Ureter (tissue), 1 donor: Measurements from ENCODE around the gene KRTAP5-4. TPM values are rescaled to one million over a fixed set of nuclear protein-coding genes. Genes with fewer than 3 reads are reported as not detected.
"Not testable (repeated sequence)": the region's sequence is repeated elsewhere in the genome, so short reads cannot be mapped to it uniquely, and the experiment has no call there.

Experiments used
- DNase-seq: peaks from one replicate; pipeline ENCODE4 v3.0.0-alpha.2; 2020; ENCODE audit warnings: low spot score
- total RNA-seq: library from RNA; stranded (reverse); gene quantifications from one replicate; pipeline ENCODE4 v1.2.4, GENCODE V29; 2023
- donor health status: DM: yes; HTN: yes; CAD: no.

Gene KRTAP5-4
- total RNA-seq, 1 donor from 2014 or later, result not detected

DNA sequence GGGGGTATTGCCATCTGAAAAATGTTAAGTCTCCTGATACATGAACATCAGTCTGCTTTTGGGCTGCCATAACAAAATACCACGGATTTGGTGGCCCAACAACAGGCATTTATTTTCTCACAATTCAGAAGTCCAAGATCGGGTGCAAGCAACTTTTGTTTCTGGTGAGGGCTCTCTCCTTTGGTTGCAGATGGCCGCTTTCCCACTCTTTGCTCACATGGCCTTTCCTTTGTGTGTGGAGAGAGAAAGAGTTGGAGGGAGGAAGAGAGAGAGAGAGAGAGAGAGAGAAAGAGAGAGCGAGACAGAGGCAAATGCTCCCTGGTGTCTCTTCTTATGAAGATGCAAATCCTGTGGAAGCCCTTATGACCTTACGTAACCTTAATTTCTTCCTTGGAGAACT, 21.3 kb downstream of the KRTAP5-4 start:
- DNase-seq, result no peak

DNA sequence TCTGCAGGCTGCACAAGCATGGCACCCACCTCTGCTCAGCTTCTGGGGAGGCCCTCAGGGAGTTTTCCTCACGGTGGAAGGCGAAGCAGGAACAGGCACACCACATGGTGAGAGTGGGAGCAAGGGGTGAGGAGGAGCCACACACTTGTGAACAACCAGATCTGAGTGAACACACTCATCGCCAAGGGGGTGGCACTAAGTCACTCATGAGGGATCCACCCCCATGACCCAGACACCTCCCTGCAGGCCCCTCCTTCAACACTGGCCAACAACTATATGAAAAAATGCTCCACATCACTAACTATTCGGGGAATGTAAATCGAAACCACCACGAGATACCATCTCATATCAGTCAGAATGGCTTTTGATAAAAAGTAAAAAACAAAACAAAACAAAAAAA, 23.1 kb downstream of the KRTAP5-4 start:
- no peak for DNase-seq

DNA sequence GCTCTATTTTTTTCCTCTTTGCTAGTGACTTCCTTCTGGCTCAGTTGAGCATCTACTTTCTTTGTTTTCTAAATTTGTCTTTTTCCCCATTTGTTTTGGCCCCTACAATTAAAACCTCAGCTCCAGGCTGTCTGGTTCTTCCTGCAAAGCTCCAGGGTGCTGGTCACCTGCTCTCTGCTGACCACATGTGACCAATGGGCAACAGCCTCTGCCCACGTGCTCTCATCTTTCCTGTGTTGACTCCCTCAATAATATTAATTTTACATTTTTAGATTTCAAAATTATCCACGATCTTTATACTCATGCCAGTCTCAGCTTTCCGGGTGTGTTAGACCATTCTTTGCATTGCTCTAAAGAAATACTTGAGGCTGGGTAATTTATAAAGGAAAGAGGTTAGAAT, 23.5 kb downstream of the KRTAP5-4 start:
- not testable (repeated sequence) for DNase-seq

DNA sequence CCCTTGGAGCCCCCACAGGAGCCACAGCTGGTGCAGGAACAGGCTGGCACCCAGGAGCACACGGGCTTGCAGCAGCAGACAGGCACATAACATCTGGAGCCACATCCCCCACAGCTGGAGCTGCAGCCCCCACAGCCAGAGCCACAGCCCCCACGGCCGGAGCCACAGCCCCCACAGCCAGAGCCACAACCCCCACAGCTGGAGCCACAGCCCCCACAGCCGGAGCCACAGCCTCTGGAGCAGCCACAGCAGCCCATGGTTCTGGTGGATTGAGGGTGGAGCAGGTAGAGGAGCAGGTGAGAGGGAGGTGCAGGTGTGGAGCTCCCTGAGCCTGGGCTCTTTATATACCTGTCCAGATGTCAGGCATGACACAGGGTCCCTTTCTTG, 24.0 kb downstream of the KRTAP5-4 start, which contains the start of gene KRTAP5-2:
TSS of gene KRTAP5-2 (minus strand) at position 301 of the 387 bp plus-strand sequence. CDS start at position 257, 44 bp downstream.
- DNase-seq, result no peak

DNA sequence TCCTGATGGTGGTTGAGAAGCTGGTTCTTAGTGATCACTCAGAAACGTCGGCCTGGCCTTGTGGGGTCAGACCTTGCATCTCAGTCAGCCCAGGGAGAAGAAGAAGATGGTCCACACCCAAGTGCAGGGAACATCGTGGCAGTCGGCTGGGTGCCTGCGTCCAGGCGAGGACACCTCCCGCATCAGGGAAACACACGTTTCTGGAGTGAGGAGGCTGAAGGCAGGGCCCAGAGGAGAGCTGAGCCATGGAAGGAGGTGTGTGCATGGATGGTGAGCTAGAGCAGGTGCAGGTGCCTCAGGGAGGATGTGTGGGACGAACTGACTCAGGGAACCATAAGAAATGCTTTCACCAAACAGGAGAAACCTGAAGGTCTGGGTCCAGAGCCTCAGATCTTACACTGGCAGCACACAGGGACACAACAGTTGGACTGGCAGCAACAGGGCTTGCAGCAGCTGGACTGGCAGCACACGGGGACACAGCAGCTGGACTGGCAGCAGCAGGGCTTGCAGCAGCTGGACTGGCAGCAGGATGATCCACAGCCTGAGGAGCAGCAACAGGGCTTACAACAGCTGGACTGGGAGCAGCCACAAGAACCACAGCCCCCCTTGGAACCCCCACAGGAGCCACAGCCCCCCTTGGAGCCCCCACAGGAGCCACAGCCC, 24.5 kb downstream of the KRTAP5-4 start:
- no peak for DNase-seq

DNA sequence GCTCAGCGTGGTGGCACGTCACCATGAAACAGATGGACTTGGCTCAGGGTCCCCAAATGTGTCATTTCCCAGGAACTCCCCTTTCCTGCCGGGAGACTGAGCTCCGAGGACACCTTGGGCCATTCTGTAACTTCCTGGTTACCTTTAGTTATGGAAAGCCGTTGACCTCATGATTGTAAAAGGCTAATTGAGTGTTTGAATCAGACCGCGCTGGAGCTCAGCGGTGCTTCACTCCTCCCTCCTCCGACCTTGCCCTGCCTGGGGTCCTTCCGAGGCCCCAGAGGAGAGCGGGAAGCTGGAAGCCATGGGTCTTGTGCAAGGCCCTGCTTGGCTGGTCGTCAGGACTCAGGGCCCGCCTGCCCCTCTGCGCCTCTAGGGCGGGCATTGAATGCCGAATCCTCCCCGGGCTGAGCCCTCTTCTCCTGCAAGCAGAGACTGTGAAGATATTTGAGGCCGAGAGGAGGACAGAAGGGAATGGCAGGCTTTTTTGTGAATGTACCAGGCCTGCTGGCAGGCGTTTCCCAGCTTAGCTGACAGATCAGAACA, 25.3 kb downstream of the KRTAP5-4 start:
- not testable (repeated sequence) for DNase-seq

DNA sequence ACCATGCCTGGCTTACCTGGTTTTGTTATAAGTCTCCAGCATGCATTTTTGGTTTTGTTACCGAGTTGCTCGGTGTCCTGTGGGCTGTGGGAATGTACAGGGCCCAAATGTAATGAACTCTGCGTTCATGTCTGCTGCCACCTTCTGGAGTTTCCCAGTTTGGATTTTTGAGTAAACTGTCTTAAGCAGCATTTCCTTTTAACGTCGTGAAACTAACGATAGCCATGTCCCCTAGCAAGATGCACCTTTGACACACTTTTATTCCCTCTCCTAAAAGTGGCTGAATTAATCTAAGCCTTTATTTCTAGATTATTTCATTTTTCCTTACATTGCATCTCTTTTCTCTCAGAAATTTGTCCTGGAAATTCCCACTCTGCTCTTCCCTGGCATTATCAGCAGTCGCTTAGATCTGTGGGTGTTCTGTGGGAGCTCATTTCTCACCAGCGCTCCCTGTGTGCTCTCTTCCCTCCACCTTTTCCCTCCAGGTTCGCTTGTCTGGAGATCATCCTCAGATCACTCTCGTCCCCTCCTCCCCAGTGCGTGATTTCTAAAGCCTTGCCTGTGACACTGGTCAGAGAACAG, 25.9 kb downstream of the KRTAP5-4 start:
- not testable (repeated sequence) for DNase-seq

DNA sequence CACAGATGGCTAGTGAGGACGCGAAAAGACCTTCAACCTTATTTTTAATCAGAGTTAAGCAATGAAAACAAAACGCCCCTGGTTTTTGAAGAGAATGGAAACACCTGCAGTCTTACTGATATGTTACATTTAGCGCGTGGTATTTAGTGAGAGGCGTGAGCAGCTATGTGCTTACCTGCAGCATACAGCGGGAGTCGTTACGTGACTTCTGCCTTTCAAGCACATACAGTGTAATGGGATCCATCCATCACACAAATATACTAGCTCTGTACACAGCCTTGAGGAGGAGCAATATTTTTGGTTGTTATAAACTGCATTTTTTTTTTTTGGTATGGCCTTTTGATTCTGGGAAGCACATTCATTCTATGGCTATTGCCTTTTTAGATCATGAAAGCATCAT, 29.3 kb downstream of the KRTAP5-4 start:
- DNase-seq, result no peak

DNA sequence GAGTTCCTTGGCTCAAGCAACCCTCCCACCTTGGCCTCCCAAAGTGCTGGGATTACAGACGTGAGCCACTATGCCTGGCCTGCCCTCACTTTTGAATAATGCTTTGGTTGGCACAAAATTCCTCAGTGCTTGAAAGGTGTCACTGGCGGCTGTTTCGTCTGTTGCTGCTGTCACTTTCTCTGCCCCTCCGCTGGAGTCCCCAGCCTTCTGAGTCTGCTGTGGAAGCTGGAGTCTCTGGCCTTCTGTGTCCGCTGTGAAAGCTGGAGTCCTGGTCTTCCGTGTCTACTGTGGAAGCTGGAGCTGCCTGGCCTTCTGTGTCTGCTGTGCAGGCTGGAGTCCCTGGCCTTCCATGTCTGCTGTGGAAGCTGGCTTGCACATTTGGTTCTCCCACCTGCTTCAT, 31.9 kb downstream of the KRTAP5-4 start:
- DNase-seq, result no peak

DNA sequence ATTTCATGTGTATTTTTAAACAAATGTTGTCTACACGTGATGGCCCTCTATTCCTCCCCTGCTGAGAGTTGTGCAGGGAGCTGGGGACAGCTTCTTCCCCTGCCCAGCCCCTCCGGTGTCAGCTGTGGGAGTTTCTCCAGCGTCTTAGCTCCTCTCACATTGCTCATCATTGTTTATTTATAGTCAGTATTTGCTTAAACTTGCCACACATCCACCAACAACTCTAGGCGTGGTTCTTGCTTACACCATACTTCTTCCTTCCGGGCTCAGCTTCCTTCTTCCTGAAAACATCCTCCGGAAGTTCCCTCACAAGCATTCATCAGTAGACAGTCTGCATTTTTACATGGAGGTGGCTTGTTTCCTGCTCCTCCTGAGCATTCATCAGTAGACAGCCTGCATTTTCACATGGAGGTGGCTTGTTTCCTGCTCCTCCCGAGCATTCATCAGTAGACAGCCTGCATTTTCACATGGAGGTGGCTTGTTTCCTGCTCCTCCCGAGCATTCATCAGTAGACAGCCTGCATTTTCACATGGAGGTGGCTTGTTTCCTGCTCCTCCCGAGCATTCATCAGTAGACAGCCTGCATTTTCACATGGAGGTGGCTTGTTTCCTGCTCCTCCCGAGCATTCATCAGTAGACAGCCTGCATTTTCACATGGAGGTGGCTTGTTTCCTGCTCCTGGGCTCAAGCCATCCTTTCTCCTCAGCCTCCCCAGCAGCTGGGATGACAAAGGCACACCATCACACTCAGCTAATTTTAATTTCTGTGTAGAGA, 32.6 kb downstream of the KRTAP5-4 start:
- not testable (repeated sequence) for DNase-seq

DNA sequence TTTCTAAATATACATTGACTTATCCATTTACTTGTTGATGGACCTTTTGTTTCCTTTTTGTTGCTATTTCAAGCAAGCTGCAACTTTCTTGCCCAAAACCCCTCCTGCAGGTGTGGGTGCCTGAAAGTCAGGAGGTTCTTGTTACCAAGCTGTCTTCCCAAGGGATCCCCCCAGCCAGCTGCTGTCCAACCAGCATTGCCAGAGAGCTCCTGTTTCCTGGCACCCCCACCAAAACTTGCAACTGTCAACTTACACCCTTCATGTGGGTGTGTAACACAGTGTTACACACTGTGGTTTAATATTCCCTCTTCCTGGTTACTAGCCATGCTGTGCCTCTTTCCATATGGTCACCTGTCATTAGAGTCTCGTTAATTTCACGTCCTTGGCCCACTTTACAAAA, 35.2 kb downstream of the KRTAP5-4 start:
- DNase-seq, result no peak

DNA sequence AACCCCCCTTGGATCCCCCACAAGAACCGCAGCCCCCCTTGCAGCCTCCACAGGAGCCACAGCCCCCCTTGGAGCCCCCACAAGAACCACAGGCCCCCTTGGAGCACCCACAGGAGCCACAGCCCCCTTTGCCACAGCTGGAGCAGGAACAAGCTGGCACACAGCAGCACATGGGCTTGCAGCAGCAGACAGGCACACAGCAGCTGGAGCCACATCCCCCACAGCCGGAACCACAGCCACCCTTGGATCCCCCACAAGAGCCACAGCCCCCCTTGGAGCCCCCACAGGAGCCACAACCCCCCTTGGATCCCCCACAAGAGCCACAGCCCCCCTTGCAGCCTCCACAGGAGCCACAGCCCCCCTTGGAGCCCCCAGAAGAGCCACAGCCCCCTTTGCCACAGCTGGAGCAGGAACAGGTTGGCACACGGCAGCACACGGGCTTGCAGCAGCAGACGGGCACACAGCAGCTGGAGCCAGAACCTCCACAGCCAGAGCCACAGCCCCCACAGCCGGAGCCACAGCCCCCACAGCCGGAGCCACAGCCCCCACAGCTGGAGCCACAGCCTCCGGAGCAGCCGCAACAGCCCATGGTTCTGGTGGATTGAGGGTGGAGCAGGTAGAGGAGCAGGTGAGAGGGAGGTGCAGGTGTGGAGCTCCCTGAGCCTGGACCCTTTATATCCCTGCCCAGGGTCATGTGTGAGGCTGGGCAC, 37.1 kb downstream of the KRTAP5-4 start, which contains the start of gene KRTAP5-1:
TSS of gene KRTAP5-1 (minus strand) at position 623 of the 710 bp plus-strand sequence. CDS start at position 589, 34 bp downstream.
- DNase-seq, result not testable (repeated sequence)

DNA sequence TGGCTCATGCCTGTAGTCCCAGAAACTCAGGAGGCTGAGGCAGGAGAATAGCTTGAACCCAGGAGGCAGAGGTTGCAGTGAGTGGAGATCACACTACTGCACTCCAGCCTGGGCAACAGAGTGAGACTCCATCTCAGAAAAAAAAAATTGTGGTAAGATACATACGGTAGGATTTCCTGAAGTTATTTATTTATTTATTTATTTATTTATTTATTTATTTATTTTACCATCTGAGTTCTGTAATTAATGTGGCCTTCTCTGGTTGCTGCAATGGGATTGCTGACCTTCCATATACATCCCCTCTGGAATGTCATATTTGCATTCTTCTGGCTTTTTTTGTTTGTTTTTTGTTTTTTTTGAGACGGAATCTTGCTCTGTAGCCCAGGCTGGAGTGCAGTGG, 39.0 kb downstream of the KRTAP5-4 start:
- DNase-seq, result not testable (repeated sequence)

DNA sequence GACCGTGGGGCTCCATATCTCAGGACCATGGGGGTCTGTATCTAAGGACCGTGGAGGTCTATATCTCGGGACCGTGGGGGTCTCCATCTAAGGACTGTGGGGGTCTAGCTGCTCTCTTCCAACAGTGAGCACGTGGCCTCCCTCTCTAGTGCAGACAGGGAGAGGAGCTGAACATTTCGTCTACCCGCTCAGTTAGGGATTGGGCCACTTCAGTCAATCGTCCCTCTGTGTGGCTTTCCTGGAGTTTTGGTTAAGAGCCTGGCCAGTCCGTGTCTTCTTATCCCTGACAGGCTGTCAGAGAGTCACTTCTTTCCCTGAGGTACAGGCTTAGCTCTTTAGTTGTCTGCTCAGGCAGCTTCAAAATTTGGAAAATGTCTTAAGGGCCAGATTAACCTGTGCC, 40.0 kb downstream of the KRTAP5-4 start:
- DNase-seq, result no peak

DNA sequence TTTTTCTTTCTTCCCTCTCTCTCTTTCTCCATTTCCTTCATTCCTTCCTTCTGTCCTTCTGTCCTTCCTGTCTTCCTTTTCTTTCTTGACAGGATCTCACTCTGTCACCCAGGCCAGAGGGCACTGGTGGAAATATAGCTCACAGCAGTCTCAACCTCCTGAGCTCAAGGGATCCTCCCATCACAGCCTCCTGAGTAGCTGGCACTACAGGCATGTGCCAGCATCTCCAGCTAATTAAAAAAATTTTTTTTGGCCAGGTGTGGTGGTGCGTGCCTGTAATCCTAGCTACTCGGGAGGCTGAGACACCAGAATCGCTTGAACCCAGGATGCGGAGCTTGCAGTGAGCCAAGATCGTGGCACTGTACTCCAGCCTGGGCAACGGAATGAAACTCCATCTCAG, 45.1 kb downstream of the KRTAP5-4 start:
- DNase-seq, result no peak

DNA sequence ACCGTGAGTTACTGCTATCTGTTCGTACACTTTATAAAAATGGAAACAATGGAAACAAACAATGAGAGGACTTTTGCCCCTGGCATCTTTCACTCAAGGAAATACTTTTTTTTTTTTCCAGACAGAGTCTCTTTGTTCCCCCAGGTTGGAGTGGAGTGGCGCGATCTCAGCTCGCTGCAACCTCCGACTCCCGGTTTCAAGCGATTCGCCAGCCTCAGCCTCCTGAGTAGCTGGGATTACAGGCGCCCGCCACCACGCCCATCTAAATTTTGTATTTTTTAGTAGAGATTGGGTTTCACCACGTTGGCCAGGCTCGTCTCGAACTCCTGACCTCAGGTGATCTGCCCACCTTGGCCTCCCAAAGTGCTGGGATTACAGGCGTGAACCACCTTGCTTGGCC, 46.2 kb downstream of the KRTAP5-4 start:
- not testable (repeated sequence) for DNase-seq

DNA sequence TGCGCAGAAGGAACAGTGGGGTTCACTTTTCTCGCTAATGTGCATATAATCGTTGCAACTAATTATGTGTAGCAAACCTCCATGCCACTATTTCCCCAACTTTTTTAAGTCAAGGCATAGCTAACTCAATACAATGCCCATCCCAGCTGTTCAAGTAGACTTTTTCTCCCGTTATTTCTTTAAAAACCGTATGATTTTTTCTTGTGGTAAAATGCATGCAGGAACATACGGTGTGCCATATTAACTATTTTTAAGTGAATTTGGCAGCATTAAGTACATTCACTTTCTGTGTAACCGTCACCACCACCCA, 47.0 kb downstream of the KRTAP5-4 start:
- no peak for DNase-seq

DNA sequence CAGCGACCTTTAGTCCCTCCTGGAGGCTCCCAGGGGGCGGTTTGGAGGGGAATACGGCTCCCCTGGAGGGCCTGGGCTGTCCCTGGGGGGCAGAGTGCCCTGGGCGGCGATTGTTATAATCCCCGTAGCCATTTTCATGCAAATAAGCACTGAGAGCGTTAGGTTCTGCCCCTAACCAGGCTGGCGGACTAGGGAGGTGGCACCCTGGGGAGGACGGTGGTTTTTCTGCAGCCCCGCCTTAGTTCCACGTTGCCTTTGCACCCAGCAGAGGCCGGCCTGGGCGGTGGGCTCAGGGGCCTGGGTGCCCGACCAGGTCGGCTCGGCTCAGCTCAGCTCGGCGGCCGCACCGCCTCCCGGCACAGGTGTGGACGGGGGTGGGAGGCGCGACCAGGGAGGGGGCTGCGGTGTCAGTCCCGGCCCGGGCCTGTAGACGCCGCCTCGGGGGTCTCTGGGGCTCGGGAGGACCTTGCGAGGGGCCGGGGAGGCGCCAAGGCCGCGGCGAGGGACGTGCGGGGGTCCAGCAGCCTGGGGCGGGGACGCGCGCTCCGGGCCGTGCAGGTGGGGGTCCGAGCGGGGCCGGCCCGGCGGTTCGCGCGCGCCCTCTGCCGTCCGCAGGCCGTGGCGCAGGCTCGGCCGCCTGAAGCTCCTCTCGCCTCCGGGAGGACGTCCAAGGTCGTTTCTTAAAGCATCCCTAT, 47.6 kb downstream of the KRTAP5-4 start:
- no peak for DNase-seq

DNA sequence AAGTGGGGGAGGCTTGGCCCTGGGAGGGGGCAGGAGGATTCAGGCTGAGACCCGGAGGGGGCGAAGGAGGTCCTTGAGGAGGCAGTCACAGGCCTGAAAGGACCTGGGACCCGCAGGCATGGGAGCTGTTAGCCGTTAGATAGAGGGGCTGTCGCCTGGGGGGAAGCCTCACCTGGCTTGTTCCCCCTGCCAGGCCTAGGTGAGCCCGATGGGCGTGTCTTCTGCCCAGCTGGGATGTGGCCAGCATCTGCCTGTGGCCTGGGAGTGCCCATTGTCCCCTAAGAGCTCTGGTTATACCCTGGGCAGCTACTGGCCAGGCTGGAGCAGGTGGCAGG, 48.1 kb downstream of the KRTAP5-4 start:
- DNase-seq, result no peak

DNA sequence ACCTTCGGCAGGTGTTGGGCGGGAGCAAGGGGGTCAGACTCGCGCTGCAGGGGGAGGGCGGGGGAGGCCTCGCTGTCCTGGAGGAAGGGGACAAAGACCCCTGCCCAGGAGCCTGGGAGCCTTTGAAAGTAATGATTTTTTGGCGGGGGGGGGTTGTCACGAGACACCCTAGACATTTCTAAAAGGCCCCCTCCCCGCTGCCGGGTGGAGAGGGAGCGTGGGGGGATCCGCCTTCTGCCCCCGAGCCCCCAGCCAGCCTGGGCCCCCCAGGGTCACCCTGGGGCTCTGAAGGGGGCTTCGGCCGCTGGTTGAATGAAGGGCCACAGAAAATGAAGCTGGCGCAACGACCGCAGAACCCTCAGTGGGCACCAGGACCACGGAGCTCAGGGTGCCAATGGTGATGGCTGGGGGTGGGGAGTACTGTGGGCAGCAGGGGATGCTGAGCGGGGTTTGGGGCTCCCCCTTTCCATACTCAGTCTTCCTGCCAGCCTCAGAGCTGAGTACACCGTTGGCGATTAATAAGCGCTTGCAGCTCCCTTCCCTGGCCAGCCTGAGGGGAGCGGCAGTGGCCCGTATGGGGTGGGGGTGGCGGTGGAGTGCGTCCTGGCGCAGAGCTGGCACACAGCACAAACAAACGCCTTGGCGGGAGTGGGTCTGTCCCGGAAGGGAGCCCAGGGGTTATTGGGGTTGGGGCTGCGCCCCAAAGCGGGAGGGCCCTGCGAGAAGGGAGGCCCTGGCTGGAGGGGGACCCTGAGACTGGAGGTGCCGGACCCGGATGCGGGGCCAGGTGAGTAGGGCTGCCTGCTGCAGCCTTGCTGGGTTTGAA, 48.6 kb downstream of the KRTAP5-4 start:
- no peak for DNase-seq
